ENCODE measurements around the gene GALK2.
A peak's percentile ranks its signal among the peaks of the same experiment; 100 is the strongest.

The GALK2 gene

GRCh38 chr15:49124371-49124770 is 45.7 kb upstream of the GALK2 start:
- Histone ChIP-seq H3F3A (ENCODE audit: insufficient read depth, low read length) (no peaks in the 10 kb centered on the region; the same call in 1 of the 2 replicates), H3K9me3 (replicated peaks; ENCODE audit: insufficient read depth, low read length) (no peaks in the 10 kb centered on the region), H3K9ac (ENCODE audit: low read length) (no peak overlapping the region), H3K79me2 (ENCODE audit: low read length) (no peaks in the 10 kb centered on the region), H3K36me3 (replicated peaks; ENCODE audit: insufficient read depth, low read length) (peaks cover 5% of the 10 kb centered on the region; the same call in 1 of the 2 replicates), H3K27ac (ENCODE audit: low read length) (no peak overlapping the region), H3K9me2 (replicated peaks; ENCODE audit: insufficient read depth, low read length) (no peaks in the 10 kb centered on the region), H3K27me3 (replicated peaks; ENCODE audit: insufficient read depth, low read length) (no peaks in the 10 kb centered on the region), H3K4me2 (ENCODE audit: low read depth, low read length) (no peak overlapping the region), H2AFZ (ENCODE audit: low read length) (no peak overlapping the region), H3K4me1 (ENCODE audit: low read length) (no peaks in the 10 kb centered on the region), H3K4me3 (ENCODE audit: low read length) (no peak overlapping the region), H4K20me1 (ENCODE audit: insufficient read depth, low read length) (no peaks in the 10 kb centered on the region)
- DNase-seq: no peak
- no peak for TF ChIP-seq CTCF (IDR thresholded peaks at IDR 0.05; ENCODE audit: low read length)
- TF ChIP-seq EZH2phosphoT487 (IDR thresholded peaks at IDR 0.05; ENCODE audit: low read length): no peak
- no peak for TF ChIP-seq EZH2 (optimal IDR thresholded peaks at IDR 0.05; ENCODE audit: low read depth, low read length)

GRCh38 chr15:49131403-49131802 is 38.6 kb upstream of the GALK2 start:
- Histone ChIP-seq H3K4me2 (ENCODE audit: low read depth, low read length) (no peak overlapping the region), H2AFZ (ENCODE audit: low read length) (no peak overlapping the region), H3K27me3 (replicated peaks; ENCODE audit: insufficient read depth, low read length) (no peaks in the 10 kb centered on the region), H3K36me3 (replicated peaks; ENCODE audit: insufficient read depth, low read length) (peaks cover 15% of the 10 kb centered on the region; the same call in 1 of the 2 replicates), H3K9me2 (replicated peaks; ENCODE audit: insufficient read depth, low read length) (no peaks in the 10 kb centered on the region), H3K9me3 (replicated peaks; ENCODE audit: insufficient read depth, low read length) (no peaks in the 10 kb centered on the region), H3K27ac (ENCODE audit: low read length) (no peak overlapping the region), H3F3A (ENCODE audit: insufficient read depth, low read length) (no peaks in the 10 kb centered on the region), H3K9ac (ENCODE audit: low read length) (no peak overlapping the region), H3K4me1 (ENCODE audit: low read length) (peaks cover 16% of the 10 kb centered on the region), H4K20me1 (ENCODE audit: insufficient read depth, low read length) (no peaks in the 10 kb centered on the region), H3K4me3 (ENCODE audit: low read length) (no peak overlapping the region), H3K79me2 (ENCODE audit: low read length) (0 out of 2 replicates have a peak, but pooled peaks cover 14% of the 10 kb centered on the region)
- no peak for TF ChIP-seq EZH2phosphoT487 (IDR thresholded peaks at IDR 0.05; ENCODE audit: low read length)
- no peak for TF ChIP-seq EZH2 (optimal IDR thresholded peaks at IDR 0.05; ENCODE audit: low read depth, low read length)
- TF ChIP-seq CTCF (IDR thresholded peaks at IDR 0.05; ENCODE audit: low read length): no peak
- DNase-seq: no peak

GRCh38 chr15:49134683-49135341 is 35.2 kb upstream of the GALK2 start:
- Histone ChIP-seq H3K36me3 (replicated peaks; ENCODE audit: insufficient read depth, low read length) (peaks cover 16% of the 10 kb centered on the region; the same call in 1 of the 2 replicates), H3K79me2 (ENCODE audit: low read length) (peaks cover 31% of the 10 kb centered on the region; the same call in 1 of the 2 replicates)

More at GRCh38 chr15:49134683-49135341, 35.2 kb upstream of the GALK2 start:
- Histone ChIP-seq H3F3A (ENCODE audit: insufficient read depth, low read length) (no peaks in the 10 kb centered on the region), H3K4me1 (ENCODE audit: low read length) (peaks cover 16% of the 10 kb centered on the region), H3K9me2 (replicated peaks; ENCODE audit: insufficient read depth, low read length) (no peaks in the 10 kb centered on the region), H2AFZ (ENCODE audit: low read length) (no peak overlapping the region), H3K4me2 (ENCODE audit: low read depth, low read length) (peak overlapping the region; percentile 50; the same call in 1 of the 2 replicates), H4K20me1 (ENCODE audit: insufficient read depth, low read length) (no peaks in the 10 kb centered on the region), H3K9ac (ENCODE audit: low read length) (no peak overlapping the region; the same call in 1 of the 2 replicates), H3K9me3 (replicated peaks; ENCODE audit: insufficient read depth, low read length) (no peaks in the 10 kb centered on the region), H3K27ac (ENCODE audit: low read length) (peak overlapping the region; percentile 17; the same call in 1 of the 2 replicates), H3K27me3 (replicated peaks; ENCODE audit: insufficient read depth, low read length) (no peaks in the 10 kb centered on the region), H3K4me3 (ENCODE audit: low read length) (no peak overlapping the region; the same call in 1 of the 2 replicates)
- TF ChIP-seq CTCF (IDR thresholded peaks at IDR 0.05; ENCODE audit: low read length): no peak
- no peak for TF ChIP-seq EZH2phosphoT487 (IDR thresholded peaks at IDR 0.05; ENCODE audit: low read length)
- no peak for TF ChIP-seq EZH2 (optimal IDR thresholded peaks at IDR 0.05; ENCODE audit: low read depth, low read length)
- DNase-seq: no peak

All from MM.1S (cell line).